Right forelimb (tissue), 1 donor: ENCODE measurements around the gene CYBA.

ENCODE experiments used
- DNase-seq: peaks from one replicate; pipeline ENCODE4 v3.0.0-alpha.2; 2018

The CYBA gene

GRCh38 chr16:88659160-88659559 lies 8.3 kb upstream of the CYBA start:
- DNase-seq: no peak

GRCh38 chr16:88658714-88659113 lies 7.9 kb upstream of the CYBA start:
- no peak for DNase-seq

GRCh38 chr16:88657371-88657770 lies 6.5 kb upstream of the CYBA start:
- DNase-seq: no peak

GRCh38 chr16:88656291-88656980 lies 5.6 kb upstream of the CYBA start:
- no peak for DNase-seq

GRCh38 chr16:88655733-88656281 lies 5.0 kb upstream of the CYBA start:
- no peak for DNase-seq

GRCh38 chr16:88655053-88655732 lies 4.3 kb upstream of the CYBA start:
- no peak for DNase-seq

GRCh38 chr16:88654363-88655052 lies 3.7 kb upstream of the CYBA start:
- no peak for DNase-seq

- no peak for DNase-seq
Observed at GRCh38 chr16:88653596-88654362, 2.9 kb upstream of the CYBA start.

- no peak for DNase-seq
Observed at GRCh38 chr16:88653101-88653500, 2.2 kb upstream of the CYBA start.

GRCh38 chr16:88652762-88653063 lies 1.9 kb upstream of the CYBA start:
- DNase-seq: no peak

GRCh38 chr16:88651989-88652761 lies 1.3 kb upstream of the CYBA start:
- no peak for DNase-seq

GRCh38 chr16:88651276-88651988 lies 579 bp upstream of the CYBA start:
- DNase-seq: no peak

- no peak for DNase-seq
Observed at GRCh38 chr16:88649924-88650748, 717 bp downstream of the CYBA start.

GRCh38 chr16:88649195-88649923 lies 1.5 kb downstream of the CYBA start:
- no peak for DNase-seq

GRCh38 chr16:88647178-88648070 lies 3.4 kb downstream of the CYBA start:
- DNase-seq: no peak

GRCh38 chr16:88646345-88647034 lies 4.4 kb downstream of the CYBA start:
- DNase-seq: no peak

- no peak for DNase-seq
Observed at GRCh38 chr16:88645941-88646340, 4.9 kb downstream of the CYBA start.

- no peak for DNase-seq
Observed at GRCh38 chr16:88645455-88645854, 5.4 kb downstream of the CYBA start.

GRCh38 chr16:88643644-88643932 lies 7.3 kb downstream of the CYBA start:
- DNase-seq: no peak
